Mucosa of gallbladder (tissue), 1 donor: ENCODE measurements around the gene CHST5. TPM values are rescaled to one million over a fixed set of nuclear protein-coding genes. Genes with fewer than 3 reads are reported as not detected.
A peak's percentile ranks its signal among the peaks of the same experiment; 100 is the strongest.
"Not testable (repeated sequence)": the region's sequence is repeated elsewhere in the genome, so short reads cannot be mapped to it uniquely, and the experiment has no call there.

Experiments used
- DNase-seq: peaks from one replicate; pipeline ENCODE4 v3.0.0-alpha.2; 2020; ENCODE audit warnings: low spot score
- total RNA-seq: library from RNA; stranded (reverse); gene quantifications from one replicate; pipeline ENCODE4 v1.2.1, GENCODE V29; 2021
- donor health status: DM: no; HTN: no; CAD: no.

CHST5 gene
- total RNA-seq, 1 donor from 2014 or later: 0.63 TPM

DNA sequence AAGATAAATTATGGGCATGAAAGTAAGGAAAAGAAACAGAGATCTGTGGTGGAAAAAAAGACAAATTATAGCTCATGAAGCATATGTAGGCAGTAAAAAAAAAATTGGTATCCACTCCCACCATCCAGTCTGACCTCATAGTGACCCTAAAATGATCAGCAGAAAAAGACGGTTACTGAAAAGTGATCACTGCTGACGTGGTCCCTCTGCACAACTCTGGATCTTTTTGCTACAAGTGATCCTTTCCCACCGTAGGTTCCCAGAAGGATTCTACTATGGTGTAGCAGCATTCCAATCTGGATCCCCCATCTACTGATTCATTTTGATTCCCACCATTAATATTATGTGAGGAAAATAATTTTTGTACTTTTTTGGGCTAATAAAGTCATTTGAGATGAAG lies 29.8 kb downstream of the CHST5 start:
- DNase-seq: no peak

DNA sequence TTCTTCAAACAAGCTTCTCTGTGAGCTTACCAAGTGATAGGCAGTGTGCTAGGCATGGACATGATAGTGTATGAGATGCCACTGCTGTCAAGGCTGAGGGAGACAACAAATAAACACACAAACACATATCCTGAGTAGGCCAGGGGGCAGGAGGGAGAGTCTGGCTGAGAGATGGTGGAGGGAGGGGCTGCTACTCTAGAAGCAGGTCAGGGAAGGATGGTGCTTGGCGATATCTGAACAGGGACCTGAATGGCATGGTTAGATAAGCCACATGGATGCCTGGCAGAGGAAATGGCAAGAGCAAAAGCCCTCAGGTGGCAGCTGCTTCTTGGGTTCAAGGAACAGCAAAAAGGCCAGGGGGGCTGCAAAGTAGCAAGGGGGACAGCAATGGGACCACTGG lies 32.1 kb downstream of the CHST5 start:
- no peak for DNase-seq

DNA sequence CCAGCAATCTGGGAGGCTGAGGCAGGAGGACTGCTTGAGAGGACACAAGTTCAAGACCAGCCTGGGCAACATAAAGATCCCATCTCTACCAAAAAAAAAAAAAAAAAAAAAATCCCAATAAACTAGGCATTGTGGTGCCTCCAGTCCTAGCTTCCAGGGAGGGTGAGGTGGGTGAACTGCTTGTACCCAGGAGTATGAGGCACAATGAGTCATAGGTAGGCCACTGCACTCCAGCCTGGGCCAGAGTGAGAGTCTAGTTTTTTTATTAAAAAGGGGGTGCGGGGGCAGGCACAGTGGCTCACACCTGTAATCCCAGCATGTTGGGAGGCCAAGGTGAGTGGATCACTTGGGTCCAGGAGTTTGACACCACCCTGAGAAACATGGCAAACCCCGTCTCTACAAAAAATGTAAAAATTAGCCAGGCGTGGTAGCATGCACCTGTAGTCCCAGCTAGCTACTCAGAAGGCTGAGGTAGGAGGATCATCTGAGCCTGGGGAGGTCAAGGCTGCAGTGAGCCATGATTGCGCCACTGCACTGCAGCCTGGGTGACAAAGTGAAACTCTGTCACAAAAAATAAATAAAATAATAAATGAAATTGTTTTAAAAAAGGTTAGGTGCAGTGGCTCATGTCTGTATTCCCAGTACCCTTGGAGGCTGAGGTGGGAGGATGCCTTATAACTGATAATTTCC lies 32.8 kb downstream of the CHST5 start:
- DNase-seq: no peak

DNA sequence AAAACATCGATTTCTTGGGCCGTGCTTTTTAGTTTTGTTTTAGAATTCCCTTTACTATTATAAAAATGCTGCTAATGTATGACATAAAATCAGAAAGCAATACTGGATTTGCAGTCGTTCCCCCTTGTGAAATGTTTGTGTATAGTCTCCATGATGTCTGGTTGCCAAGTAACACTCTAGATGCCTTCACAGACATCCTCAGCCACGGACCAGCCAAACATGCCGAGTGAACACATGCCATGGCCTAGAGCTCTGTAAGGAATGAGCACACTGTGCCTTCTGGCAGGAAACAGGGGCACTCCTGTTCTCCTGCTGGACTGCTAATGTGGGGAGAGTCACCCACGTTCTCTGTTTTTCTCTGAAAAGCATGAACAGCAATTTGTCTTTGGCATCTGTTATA lies 34.1 kb downstream of the CHST5 start:
- DNase-seq: not testable (repeated sequence)

DNA sequence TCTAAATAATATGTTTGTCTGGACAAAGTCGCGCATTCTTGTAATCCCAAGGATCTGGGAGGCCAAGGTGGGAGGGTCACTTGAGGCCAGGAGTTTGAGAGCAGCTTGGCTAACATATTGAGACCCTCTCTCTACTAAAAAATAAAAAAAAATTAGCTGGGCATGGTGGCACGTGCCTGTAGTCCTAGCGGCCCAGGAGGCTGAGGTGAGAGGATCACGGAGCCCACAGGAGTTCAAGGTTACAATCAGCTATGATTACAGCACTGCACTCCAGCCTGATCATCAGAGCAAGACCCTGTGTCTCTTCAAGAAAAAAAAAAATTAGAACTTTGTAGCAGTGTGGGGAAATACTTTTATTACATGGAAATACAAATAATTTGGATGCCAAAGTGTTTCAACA lies 34.5 kb downstream of the CHST5 start:
- no peak for DNase-seq

DNA sequence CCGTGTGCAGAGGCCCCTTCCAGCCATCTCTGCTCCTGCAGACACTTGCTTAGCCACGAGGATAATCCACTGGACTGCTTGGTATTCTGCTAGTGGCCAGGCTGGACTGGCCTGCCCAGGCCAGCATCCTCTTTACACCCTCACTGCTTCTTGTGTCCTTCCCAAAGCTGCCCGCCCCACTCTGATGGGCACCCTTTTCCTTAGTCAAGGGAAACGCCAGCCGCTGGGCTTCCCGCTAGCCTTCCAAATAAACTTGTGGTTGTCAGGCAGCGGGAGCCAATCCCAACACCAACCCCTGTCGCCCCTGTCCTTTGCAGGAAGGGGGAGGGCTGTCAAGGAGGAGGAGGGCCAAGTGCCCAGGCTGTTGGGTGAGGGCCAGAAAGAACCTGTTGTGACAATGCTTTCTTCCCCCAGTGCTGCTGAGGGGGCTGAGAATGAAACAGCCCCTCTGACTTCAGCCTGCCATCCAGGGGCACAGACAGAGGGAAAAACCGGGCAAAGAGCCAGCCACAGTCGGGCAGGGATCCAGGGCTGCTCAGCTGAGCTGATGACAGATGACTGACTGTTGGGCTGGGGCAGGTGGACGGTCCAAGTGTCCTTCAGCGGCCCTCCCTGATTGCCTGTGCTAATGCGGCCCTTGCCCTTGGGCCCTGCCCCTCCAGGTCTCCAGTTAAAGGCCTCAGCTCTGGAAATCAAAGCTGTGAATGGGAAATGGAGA lies 37.1 kb downstream of the CHST5 start:
- DNase-seq: peak; percentile 48

DNA sequence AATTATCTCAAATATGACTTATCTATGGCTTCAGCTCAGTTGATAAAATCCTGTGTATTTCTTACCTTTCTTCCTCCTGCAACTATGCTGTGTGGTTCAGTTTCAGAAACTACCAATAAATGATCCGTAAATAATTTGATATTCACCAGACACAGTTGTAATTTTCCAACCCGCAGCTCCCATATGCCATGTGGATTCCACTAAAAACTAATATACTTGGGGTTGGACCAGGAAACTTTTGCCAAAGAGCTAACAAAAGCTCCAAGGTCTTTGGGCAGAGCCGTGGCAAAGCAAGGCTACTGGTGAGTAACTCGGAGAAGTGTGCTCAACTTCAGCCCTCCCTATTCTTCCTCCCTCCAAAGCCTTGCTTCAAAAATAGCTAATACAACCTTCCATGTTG lies 38.4 kb downstream of the CHST5 start:
- DNase-seq: no peak

DNA sequence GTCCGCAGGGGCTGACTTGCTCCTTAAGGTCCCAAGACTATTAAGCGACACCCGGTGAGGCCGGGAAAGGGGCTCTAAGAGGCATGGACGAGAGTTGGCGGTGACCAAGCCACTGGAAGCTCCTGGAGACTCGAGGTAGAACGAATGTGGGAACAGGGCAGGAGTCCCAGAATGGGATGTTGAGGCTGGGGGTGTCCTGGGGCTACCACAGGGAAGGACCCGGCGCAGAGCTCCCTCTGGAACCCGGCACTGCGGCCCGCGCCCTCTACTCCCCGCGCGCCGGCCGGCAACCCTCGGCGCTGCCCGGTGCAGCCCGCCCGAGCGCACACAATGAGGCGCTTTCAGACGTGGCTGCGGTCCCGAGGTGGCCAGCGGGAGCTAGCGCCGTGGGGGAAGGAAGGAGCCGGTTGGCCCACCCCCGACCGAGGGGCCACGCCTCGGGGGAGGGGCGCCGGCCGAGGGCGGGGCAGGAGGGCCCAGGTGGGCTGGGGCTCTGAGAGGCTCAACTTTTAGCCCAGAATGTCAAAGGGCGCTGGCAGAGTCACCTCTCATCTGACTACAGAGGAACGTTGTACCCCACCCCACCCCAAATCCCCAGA lies 40.7 kb downstream of the CHST5 start, which contains the start of gene CHST6:
Gene CHST6, minus strand, starts transcription at position 366 of the 599 bp plus-strand sequence. CDS start 15,613 bp downstream, outside the sequence.
- no peak for DNase-seq

DNA sequence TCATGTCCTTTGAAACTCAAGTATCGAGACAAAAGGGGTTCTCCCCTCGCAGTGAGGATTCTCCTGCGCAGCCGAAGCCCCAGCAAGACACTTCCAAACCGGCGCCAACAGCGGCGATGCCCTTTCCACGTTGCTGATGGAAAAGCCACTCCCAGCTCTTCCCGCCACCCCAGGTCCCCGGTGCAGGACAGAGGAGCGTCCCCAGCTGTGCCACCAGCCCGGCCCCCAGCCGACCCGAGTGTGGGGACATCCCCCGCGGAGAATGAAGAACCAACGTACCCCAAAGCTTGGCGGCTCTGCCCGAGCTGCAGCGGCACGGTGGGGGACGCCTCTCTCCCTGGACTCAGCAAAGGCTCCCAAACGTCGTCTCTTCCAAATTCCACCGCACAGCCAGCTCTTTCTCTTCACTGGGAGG lies 41.2 kb downstream of the CHST5 start:
- no peak for DNase-seq

DNA sequence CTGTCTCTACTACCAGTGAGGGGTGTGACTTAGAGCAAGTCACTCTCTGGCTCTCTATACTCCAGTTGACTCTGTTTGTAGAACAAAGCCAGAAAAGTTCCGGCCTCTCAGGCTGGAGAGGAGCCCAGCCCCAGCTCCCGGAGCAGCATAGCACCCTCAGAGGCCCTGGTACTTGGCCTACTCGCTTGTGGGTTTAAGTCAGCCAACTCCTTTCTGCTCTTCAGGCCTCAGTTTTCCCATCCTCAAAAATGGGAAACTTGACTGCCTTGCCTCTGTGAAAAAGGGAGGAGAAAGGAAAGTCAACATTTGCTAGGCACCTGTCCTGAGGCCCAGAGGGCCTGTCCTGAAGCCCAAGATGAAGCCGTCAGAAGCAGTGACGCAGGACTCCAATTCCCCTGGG lies 41.7 kb downstream of the CHST5 start:
- DNase-seq: no peak

DNA sequence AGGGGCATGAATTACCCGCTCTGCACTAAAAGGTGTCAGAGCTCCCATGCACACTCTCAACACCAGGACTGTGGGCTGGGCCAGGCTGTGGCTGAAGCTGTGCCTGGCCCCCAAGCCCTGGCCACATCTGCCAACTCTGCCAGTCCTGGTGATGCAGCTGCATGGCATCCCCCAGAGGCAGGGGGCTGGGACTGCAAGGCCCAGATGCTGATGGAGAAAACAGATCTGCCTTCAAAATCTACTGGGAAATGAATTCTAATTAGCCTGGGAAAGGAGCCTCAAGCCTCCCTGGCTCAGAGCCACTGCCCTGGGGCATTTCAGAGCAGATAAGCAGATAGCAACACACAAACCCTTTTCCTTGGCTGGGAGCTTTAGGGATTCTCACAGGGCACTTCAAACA lies 44.0 kb downstream of the CHST5 start:
- DNase-seq: no peak

DNA sequence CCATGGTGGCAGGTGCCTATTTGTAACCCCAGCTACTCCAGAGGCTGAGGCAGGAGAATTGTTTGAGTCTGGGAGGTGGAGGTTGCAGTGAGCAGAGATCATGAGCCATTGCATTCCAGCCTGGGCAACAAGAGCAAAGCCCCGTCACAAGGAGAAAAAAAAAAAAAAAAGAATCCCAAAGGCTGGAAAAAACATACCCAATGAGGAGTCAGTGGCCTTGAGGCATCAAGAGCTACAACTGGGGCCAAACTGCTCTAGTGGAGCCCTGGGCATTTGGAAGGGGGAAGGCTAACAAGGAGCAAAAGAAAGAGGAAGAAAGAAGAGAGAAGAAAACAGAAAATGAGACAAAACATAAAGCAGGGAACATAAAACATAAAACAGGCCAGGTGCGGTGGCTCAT lies 47.6 kb downstream of the CHST5 start:
- no peak for DNase-seq

DNA sequence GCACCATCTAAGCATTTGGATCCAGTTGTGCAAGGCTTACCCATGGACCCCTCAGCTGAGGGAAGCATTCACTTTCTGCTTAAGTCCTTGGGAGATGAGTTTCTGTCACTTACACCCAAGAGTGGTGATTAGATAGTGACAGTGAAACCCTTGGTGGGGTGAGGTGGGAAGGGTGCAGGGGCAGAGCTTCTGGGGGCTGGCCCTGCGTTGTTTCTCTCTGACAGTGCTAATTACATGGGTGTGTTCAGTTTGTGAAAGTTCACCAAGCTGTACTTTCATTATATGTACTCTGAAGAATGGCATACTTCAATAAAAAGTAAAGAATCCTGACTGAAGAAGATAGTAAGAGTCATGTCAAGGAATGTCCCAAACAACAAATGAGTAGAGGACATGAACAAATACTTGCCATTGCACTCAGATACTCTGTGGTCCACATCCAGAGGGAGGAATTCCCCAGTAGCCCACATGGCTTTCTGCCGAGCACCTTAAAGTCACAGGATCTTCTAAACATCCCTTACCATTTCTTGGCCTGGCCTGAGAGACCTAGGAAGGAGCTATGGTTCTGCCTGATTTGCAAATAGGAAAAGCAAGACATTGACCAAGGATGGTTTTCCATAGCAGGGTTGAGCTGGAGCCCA lies 49.1 kb downstream of the CHST5 start:
- DNase-seq: no peak

DNA sequence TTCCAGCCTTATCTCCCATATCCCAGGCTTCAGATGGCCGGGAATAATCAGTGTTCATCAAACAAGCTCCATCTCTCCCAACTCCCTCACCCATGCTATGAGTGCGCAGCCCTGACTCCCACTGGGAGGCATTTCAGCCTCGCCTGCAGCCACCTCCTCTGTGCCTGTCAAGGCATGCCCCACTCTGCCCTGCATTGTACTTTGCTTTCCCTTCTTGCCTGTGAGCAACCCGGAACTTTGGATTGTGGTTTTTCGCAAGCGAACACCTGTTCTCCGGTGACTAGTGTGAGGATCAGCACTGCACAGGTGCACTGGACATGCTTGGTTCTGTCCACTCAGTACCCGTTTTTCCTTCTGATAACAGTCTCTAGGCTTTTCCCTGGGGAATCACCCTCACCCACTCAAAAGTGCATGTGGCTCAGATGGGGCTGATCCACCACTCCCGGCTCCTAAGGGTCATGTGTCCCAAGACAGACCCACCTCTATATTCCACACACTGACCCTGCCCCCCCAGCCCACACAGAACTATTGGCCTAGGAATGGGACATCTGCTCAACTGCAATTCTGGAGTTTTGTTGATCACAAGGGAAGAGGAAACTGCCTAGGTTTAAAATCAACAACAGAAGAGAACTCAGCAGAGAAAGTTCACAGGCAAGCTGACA lies 49.8 kb downstream of the CHST5 start:
- DNase-seq: no peak

DNA sequence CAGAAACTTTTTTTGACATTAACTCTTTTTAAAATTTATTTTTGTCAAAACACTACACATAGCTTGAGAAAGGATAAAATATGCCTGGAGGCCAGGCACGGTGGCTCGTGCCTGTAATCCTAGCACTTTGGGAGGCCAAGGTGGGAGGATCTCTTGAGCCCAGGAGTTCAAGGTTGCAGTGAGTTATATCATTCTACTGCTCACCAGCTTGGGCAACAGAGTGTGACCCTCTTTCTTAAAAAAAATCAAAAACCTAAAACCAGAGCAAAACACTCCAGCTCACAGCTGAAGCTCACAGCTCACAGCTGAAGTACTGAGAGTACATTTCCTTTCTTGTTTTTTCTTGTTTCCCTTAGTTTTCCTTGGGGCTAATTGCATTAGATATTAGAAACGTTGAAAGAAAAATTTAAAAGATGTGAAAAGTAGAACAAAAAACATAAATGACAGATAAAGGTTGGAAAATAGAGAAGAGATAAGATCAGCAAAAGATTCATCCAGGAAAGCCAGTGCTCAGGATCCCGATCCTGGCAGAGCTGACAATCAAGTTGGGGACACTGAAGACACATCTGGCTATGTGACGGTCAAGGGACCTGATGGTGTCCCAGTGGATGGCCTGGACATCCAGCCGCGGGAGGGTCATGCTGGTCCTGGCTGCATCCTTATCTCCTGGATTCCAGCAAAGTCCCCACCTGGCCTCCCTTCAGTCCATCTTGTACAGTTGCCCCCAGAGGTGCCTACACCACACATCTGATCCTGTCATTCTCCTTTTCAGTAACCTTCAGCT lies 50.5 kb downstream of the CHST5 start:
- no peak for DNase-seq

DNA sequence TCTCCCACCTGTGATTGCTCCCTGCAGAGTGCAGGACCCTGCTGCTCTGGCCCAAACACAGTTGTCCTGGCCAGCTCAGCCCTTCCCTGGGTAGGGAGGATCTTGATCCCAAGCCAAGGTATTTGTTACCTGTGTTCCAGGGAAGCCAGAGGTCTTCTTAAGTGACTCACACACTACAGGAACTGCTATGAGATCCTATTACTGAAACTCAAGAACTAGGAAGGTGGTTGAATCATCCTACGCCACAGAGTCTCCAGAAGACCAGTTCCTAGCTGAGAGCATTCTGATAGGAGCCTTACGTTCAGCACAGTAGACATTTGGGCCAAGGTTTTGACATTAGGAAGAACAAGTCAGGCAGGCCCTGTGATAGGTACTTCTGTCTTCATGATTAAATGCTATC lies 52.7 kb downstream of the CHST5 start:
- DNase-seq: peak; percentile 23

DNA sequence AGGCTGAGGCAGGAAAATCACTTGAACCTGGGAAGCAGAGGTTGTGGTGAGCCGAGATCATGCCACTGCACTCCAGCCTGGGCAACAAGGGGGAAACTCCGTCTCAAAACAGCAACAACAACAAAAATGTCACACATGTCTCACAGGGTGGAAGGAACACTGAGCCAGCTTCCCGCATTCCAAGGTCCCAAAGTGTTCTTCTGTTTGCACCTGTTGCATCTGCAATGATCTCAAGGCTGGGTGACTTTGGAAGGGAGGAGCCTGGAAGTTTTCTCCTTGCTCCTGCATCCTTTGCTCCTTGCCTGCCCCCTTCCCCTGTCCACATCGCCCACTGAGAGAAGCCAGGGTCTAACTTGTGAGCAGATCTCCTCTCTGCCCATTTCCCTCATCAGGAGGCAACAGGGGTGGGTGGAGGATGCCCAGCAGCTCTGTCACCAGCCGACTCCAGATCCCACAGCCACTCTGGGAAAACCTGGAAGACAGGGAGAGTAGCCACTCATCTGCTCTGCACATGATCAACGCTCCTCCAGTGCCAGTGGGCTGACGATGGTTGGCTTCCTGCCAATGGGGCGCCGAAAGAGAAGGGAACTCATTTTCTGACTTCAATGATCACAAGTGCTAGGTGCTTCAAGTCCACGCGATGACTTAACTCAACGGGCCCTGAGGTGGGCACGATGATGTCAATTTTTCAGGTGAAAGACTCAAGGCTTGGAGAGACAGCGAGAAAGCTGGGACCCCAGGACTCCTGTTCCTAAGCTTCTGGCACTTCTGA lies 53.3 kb downstream of the CHST5 start:
- no peak for DNase-seq

DNA sequence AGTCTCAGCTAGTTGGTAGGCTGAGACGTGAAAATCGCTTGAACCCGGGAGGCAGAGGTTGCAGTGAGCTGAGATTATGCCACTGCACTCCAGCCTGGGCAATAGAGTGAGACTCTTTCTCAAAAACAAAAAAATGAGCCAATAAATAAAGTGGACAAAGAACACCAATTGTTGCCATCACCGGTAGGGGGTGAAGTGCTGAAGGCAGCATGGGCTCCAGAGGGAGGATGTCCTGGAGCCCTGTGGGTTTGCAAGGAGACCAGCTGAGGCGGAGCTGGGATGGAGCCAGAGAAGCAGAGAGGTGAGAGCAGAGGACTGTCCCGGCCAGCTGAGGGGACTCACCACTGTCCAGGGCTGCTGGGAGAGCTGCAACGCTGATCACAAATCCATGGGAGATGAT lies 54.4 kb downstream of the CHST5 start:
- DNase-seq: no peak

DNA sequence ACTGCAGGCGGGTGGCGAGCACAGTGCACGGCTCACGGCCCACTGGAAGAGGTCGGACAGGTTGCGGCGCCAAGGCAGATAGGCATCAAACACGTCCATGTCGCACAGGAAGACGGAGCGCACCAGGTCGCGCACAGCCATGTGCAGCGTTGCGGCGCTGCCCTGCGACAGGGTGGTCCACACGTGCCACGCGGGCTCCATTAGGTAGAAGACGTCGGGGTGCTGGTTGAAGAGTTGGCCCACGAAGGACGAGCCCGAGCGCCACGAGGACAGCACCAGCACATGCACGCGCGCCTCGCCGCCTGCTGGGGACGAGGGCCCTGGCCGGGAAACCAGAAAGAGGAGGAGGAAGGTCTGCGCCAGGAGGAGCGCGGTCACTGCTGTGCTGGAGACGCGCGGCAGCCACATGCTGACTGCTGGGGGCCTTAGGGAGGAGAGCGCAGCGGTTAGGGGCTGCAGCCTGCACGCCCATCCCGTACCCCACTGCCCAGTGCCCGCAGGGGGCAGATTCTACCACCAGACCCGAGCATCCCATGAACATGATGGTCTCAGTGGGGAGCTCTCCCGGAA lies 56.4 kb downstream of the CHST5 start:
- DNase-seq: no peak
